ENCODE results near the gene AGL.

The AGL gene

DNA sequence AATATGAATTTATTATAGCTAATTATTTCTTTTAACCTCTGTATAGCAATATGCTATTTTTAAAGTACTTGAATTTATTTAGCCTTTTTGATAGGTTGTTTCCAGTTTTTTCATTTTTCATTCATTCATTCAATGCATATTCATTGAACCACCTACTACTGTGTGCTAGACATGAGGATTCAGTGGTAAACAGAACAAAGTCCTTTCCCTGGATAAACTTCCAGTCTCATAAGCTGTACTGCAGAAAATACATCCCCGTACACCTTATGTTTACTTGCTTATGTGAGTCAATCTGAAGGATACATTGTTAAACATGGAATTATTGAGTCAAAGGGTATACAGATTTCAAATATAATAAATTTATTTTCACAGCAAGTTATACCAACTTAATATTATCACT is 21.9 kb downstream of the AGL start:
- no peaks in the 10 kb centered on the region for H3K9me3 ChIP-seq (ENCODE audit: control insufficient read depth, insufficient read depth, low read depth, low read length)
- CTCF ChIA-PET, result no interaction called here
- POLR2A ChIA-PET, result no interaction called here

DNA sequence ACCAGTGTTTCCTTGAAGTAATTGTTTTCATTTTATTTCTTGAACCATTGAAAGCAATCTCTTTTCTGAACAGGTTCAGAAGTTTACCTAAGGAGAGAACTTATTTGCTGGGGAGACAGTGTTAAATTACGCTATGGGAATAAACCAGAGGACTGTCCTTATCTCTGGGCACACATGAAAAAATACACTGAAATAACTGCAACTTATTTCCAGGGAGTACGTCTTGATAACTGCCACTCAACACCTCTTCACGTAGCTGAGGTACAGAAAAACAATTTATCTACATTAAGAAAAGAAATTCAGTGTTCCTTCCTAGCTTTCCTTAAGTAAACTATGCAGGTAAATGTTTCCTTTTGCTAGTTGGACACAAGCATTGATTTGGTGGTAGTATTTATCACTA is 27.4 kb downstream of the AGL start:
- TF ChIP-seq ZNF654 (tag by site-specific recombination; IDR thresholded peaks at IDR 0.05; ENCODE audit: low read depth) (no peak), ZNF777 (tag by site-specific recombination; IDR thresholded peaks at IDR 0.05; ENCODE audit: borderline replicate concordance) (no peak), YY1 (tag by site-specific recombination; IDR thresholded peaks at IDR 0.05) (no peak), ZNF768 (tag by site-specific recombination; IDR thresholded peaks at IDR 0.05) (no peak), ZNF146 (tag by site-specific recombination; IDR thresholded peaks at IDR 0.05) (no peak), ZNF169 (tag by site-specific recombination; IDR thresholded peaks at IDR 0.05) (no peak), ZNF558 (tag by site-specific recombination; IDR thresholded peaks at IDR 0.05) (no peak)
- TF ChIP-seq, protein P1, sequence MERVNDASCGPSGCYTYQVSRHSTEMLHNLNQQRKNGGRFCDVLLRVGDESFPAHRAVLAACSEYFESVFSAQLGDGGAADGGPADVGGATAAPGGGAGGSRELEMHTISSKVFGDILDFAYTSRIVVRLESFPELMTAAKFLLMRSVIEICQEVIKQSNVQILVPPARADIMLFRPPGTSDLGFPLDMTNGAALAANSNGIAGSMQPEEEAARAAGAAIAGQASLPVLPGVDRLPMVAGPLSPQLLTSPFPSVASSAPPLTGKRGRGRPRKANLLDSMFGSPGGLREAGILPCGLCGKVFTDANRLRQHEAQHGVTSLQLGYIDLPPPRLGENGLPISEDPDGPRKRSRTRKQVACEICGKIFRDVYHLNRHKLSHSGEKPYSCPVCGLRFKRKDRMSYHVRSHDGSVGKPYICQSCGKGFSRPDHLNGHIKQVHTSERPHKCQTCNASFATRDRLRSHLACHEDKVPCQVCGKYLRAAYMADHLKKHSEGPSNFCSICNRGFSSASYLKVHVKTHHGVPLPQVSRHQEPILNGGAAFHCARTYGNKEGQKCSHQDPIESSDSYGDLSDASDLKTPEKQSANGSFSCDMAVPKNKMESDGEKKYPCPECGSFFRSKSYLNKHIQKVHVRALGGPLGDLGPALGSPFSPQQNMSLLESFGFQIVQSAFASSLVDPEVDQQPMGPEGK (tag by site-specific recombination; IDR thresholded peaks at IDR 0.05), result no peak
- TF ChIP-seq, protein P2, sequence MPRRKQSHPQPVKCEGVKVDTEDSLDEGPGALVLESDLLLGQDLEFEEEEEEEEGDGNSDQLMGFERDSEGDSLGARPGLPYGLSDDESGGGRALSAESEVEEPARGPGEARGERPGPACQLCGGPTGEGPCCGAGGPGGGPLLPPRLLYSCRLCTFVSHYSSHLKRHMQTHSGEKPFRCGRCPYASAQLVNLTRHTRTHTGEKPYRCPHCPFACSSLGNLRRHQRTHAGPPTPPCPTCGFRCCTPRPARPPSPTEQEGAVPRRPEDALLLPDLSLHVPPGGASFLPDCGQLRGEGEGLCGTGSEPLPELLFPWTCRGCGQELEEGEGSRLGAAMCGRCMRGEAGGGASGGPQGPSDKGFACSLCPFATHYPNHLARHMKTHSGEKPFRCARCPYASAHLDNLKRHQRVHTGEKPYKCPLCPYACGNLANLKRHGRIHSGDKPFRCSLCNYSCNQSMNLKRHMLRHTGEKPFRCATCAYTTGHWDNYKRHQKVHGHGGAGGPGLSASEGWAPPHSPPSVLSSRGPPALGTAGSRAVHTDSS (tag by site-specific recombination; IDR thresholded peaks at IDR 0.05), result no peak
- TF ChIP-seq, protein P3, sequence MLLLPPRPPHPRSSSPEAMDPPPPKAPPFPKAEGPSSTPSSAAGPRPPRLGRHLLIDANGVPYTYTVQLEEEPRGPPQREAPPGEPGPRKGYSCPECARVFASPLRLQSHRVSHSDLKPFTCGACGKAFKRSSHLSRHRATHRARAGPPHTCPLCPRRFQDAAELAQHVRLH (tag by site-specific recombination; IDR thresholded peaks at IDR 0.05), result no peak
- CTCF ChIA-PET, result interaction anchor here (0.6 kb wide), 1 partner anchor 996 kb away, joined by 3 read pairs; no protein-coding TSS in a partner anchor
- H3K4me3 ChIP-seq (ENCODE audit: low read depth, low read length), result no peak overlapping the region
- POLR2A ChIA-PET, result interaction anchor here (0.6 kb wide), 1 partner anchor 362 kb away, joined by 6 read pairs; no protein-coding TSS in a partner anchor
- H3K36me3 ChIP-seq (ENCODE audit: control insufficient read depth in 2 of 2, insufficient read depth in 1 of 2, low read length in 2 of 2), result peaks cover 19 to 32% of the 10 kb centered on the region in 2 experiments
- no peaks in the 10 kb centered on the region for H3K9me3 ChIP-seq (ENCODE audit: control insufficient read depth, insufficient read depth, low read depth, low read length)
- no peak overlapping the region for H3K27ac ChIP-seq (ENCODE audit: extremely low read depth, low read depth, low read length)
- no peaks in the 10 kb centered on the region for H3K4me1 ChIP-seq (ENCODE audit: control insufficient read depth, insufficient read depth, low read length)

More for the DNA sequence above, 21.9 kb downstream of the AGL start:
- H3K27ac ChIP-seq (ENCODE audit: extremely low read depth, low read depth, low read length), result no peak overlapping the region
- TF ChIP-seq ZBTB17 (tag by site-specific recombination; IDR thresholded peaks at IDR 0.05), result no peak
- TF ChIP-seq ZNF214 (tag by site-specific recombination; IDR thresholded peaks at IDR 0.05; ENCODE audit: borderline replicate concordance), result no peak
- no peak for TF ChIP-seq SP3 (tag by site-specific recombination; IDR thresholded peaks at IDR 0.05)
- TF ChIP-seq ZNF114 (tag by site-specific recombination; IDR thresholded peaks at IDR 0.05), result no peak
- no peak for TF ChIP-seq ZNF621 (tag by site-specific recombination; IDR thresholded peaks at IDR 0.05)
- TF ChIP-seq ZNF302 (tag by site-specific recombination; IDR thresholded peaks at IDR 0.05; ENCODE audit: low read depth), result no peak
- TF ChIP-seq ZNF391 (tag by site-specific recombination; IDR thresholded peaks at IDR 0.05; ENCODE audit: borderline replicate concordance, low read depth), result no peak
- no peak for TF ChIP-seq ZNF48 (tag by site-specific recombination; IDR thresholded peaks at IDR 0.05)
- TF ChIP-seq, protein P4, sequence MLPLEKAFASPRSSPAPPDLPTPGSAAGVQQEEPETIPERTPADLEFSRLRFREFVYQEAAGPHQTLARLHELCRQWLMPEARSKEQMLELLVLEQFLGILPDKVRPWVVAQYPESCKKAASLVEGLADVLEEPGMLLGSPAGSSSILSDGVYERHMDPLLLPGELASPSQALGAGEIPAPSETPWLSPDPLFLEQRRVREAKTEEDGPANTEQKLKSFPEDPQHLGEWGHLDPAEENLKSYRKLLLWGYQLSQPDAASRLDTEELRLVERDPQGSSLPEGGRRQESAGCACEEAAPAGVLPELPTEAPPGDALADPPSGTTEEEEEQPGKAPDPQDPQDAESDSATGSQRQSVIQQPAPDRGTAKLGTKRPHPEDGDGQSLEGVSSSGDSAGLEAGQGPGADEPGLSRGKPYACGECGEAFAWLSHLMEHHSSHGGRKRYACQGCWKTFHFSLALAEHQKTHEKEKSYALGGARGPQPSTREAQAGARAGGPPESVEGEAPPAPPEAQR (tag by site-specific recombination; IDR thresholded peaks at IDR 0.05), result no peak
- no peak for TF ChIP-seq ZNF133 (tag by site-specific recombination; IDR thresholded peaks at IDR 0.05)
- TF ChIP-seq OVOL3 (tag by site-specific recombination; IDR thresholded peaks at IDR 0.05), result no peak
- TF ChIP-seq, protein P5, sequence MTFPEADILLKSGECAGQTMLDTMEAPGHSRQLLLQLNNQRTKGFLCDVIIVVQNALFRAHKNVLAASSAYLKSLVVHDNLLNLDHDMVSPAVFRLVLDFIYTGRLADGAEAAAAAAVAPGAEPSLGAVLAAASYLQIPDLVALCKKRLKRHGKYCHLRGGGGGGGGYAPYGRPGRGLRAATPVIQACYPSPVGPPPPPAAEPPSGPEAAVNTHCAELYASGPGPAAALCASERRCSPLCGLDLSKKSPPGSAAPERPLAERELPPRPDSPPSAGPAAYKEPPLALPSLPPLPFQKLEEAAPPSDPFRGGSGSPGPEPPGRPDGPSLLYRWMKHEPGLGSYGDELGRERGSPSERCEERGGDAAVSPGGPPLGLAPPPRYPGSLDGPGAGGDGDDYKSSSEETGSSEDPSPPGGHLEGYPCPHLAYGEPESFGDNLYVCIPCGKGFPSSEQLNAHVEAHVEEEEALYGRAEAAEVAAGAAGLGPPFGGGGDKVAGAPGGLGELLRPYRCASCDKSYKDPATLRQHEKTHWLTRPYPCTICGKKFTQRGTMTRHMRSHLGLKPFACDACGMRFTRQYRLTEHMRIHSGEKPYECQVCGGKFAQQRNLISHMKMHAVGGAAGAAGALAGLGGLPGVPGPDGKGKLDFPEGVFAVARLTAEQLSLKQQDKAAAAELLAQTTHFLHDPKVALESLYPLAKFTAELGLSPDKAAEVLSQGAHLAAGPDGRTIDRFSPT (tag by site-specific recombination; IDR thresholded peaks at IDR 0.05), result no peak
- no peak for TF ChIP-seq MZF1 (tag by site-specific recombination; IDR thresholded peaks at IDR 0.05; ENCODE audit: borderline replicate concordance)
- TF ChIP-seq ZNF202 (tag by site-specific recombination; IDR thresholded peaks at IDR 0.05; ENCODE audit: borderline replicate concordance), result no peak
- TF ChIP-seq ZNF76 (tag by site-specific recombination; IDR thresholded peaks at IDR 0.05; ENCODE audit: borderline replicate concordance, low read depth), result no peak
- TF ChIP-seq ZNF561 (tag by site-specific recombination; IDR thresholded peaks at IDR 0.05; ENCODE audit: borderline replicate concordance), result no peak
- TF ChIP-seq, protein P1 (tag by site-specific recombination; IDR thresholded peaks at IDR 0.05), result no peak
- TF ChIP-seq, protein P6, sequence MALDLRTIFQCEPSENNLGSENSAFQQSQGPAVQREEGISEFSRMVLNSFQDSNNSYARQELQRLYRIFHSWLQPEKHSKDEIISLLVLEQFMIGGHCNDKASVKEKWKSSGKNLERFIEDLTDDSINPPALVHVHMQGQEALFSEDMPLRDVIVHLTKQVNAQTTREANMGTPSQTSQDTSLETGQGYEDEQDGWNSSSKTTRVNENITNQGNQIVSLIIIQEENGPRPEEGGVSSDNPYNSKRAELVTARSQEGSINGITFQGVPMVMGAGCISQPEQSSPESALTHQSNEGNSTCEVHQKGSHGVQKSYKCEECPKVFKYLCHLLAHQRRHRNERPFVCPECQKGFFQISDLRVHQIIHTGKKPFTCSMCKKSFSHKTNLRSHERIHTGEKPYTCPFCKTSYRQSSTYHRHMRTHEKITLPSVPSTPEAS (tag by site-specific recombination; IDR thresholded peaks at IDR 0.05), result no peak
- H3K4me1 ChIP-seq (ENCODE audit: control insufficient read depth, insufficient read depth, low read length), result no peaks in the 10 kb centered on the region
- H3K36me3 ChIP-seq (ENCODE audit: control insufficient read depth in 2 of 2, insufficient read depth in 1 of 2, low read length in 2 of 2), result peaks cover 0 to 17% of the 10 kb centered on the region in 2 experiments; a peak in 1 of 3 replicates
- H3K4me3 ChIP-seq (ENCODE audit: low read depth, low read length), result no peak overlapping the region
